ENCODE data around the gene SLC1A7.

DNA sequence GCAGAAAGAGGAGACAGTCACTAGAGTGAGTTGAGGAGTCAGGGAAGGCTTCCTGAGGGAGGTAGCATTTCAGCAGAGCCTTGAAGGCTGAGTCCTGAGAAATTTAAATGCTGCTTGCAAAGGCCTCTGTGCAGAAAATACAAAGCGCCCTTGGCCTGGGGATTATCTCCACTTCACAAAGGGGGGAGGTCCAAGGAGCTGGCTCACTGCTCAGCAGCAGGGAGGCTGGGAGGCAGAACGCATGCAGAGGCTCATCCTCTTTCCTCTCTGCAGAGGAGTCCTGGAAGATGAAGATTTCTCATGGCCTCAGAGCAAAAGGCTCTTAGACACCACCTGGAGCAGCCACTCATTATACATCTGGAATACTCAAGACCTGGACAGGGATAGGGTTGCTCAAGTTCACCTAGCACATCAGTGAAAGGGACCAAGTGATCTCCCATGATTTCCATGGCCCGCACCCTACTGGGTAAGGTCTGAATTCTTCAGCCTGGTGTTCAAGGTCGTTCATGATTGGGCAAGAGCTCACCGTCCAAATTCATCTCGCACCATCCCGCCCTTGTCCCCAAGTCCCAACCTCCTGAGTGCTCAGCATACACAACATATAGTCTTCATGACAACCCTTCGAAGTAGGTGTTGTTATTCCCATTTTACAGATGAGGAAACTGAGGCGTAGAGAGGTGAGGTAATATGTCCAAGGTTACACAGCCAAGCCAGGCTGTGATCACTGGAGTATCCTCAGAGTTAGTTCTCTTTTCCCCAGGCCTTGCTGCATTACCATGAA is 9.0 kb downstream of the SLC1A7 start:
- TF ChIP-seq, protein P1, sequence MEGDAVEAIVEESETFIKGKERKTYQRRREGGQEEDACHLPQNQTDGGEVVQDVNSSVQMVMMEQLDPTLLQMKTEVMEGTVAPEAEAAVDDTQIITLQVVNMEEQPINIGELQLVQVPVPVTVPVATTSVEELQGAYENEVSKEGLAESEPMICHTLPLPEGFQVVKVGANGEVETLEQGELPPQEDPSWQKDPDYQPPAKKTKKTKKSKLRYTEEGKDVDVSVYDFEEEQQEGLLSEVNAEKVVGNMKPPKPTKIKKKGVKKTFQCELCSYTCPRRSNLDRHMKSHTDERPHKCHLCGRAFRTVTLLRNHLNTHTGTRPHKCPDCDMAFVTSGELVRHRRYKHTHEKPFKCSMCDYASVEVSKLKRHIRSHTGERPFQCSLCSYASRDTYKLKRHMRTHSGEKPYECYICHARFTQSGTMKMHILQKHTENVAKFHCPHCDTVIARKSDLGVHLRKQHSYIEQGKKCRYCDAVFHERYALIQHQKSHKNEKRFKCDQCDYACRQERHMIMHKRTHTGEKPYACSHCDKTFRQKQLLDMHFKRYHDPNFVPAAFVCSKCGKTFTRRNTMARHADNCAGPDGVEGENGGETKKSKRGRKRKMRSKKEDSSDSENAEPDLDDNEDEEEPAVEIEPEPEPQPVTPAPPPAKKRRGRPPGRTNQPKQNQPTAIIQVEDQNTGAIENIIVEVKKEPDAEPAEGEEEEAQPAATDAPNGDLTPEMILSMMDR (IDR thresholded peaks at IDR 0.05; ENCODE audit: insufficient read depth, low read length, poor library complexity, severe bottlenecking), result no peak
- TF ChIP-seq EZH2phosphoT487 (conservative IDR thresholded peaks at IDR 0.05; ENCODE audit: low read length), result no peak
